OCI-LY3 (cell line): ENCODE measurements around the gene SPG21.

Experiments used
- H2AFZ ChIP-seq: fragments of 200-600, 300-600 bp; shearing (Covaris generic); 2 replicates; pipeline ENCODE4 v1.6.0; 2014; ENCODE audit warnings: antibody characterized with exemption, low read depth, low read length
- H3K27ac ChIP-seq: fragments of 200-600, 300-600 bp; sonication (generic); 2 replicates; pipeline ENCODE4 v1.5.1; 2014; ENCODE audit warnings: mild to moderate bottlenecking, low read length, moderate library complexity, mixed read lengths
- H3K27me3 ChIP-seq: fragments of 200-600, 300-600 bp; sonication (generic); 2 replicates; pipeline ENCODE4 v1.6.1; 2014; ENCODE audit warnings: low read depth, low read length, mixed read lengths
- H3K36me3 ChIP-seq: fragments of 200-600, 300-600 bp; sonication (generic); replicated peaks from 2 replicates; pipeline ENCODE3; 2014; ENCODE audit warnings: low read depth, low read length, mixed read lengths
- H3K4me1 ChIP-seq: fragments of 300-600, 200-600 bp; sonication (generic); 2 replicates; pipeline ENCODE4 v1.6.1; 2014; ENCODE audit warnings: low read length, mixed read lengths
- H3K4me2 ChIP-seq: fragments of 200-600, 300-600 bp; sonication (generic); 2 replicates; pipeline ENCODE4 v1.6.1; 2014; ENCODE audit warnings: low read length, mixed read lengths
- H3K4me3 ChIP-seq: fragments of 300-600, 200-600 bp; sonication (generic); 2 replicates; pipeline ENCODE4 v1.5.1; 2014; ENCODE audit warnings: antibody characterized with exemption, mild to moderate bottlenecking, low read length, moderate library complexity
- H3K79me2 ChIP-seq: fragments of 300-600, 200-600 bp; shearing (Covaris generic); 2 replicates; pipeline ENCODE4 v1.6.1; 2014; ENCODE audit warnings: mild to moderate bottlenecking, low read length, mixed read lengths
- H3K9ac ChIP-seq: fragments of 300-600, 200-600 bp; shearing (Covaris generic); 2 replicates; pipeline ENCODE4 v1.6.0; 2014; ENCODE audit warnings: mild to moderate bottlenecking, low read length, moderate library complexity
- H3K9me3 ChIP-seq: fragments of 200-600, 300-600 bp; shearing (Covaris generic); 2 replicates; pipeline ENCODE4 v1.6.1; 2014; ENCODE audit warnings: low read length, mixed read lengths; ENCODE audit not compliant: insufficient read depth
- H4K20me1 ChIP-seq: fragments of 200-600, 300-600 bp; sonication (generic); 2 replicates; pipeline ENCODE4 v1.6.1; 2016; ENCODE audit warnings: low read length, mixed read lengths; ENCODE audit not compliant: insufficient read depth
- CTCF ChIP-seq: fragments of 200-600, 300-600 bp; sonication (generic); IDR thresholded peaks from 2 replicates; pipeline ENCODE4 v1.5.1; 2014; ENCODE audit warnings: antibody characterized with exemption, low read length, low read depth
- EZH2phosphoT487 ChIP-seq: fragments of 200-600 bp; shearing (Covaris generic); IDR thresholded peaks from 2 replicates; pipeline ENCODE4 v1.6.1; 2018; ENCODE audit warnings: antibody characterized with exemption, mixed run types, low read depth

The SPG21 gene

GRCh38 chr15:64982472-64982871, 7.2 kb downstream of the SPG21 start:
- Histone ChIP-seq H3K9me3 (no peaks in the 10 kb centered on the region), H3K79me2 (peaks cover 26% of the 10 kb centered on the region), H3K9ac (no peak overlapping the region), H3K4me2 (no peak overlapping the region), H3K27ac (no peak overlapping the region), H3K36me3 (peaks cover 38% of the 10 kb centered on the region), H3K4me3 (no peak overlapping the region), H4K20me1 (no peaks in the 10 kb centered on the region; the same call in 1 of the 2 replicates), H3K4me1 (peaks cover 15% of the 10 kb centered on the region), H3K27me3 (no peaks in the 10 kb centered on the region), H2AFZ (no peak overlapping the region)
- TF ChIP-seq CTCF (no peak), EZH2phosphoT487 (no peak)

- no peak overlapping the region for H3K27ac ChIP-seq
Measured at GRCh38 chr15:64981812-64982431, 7.8 kb downstream of the SPG21 start.

DNA sequence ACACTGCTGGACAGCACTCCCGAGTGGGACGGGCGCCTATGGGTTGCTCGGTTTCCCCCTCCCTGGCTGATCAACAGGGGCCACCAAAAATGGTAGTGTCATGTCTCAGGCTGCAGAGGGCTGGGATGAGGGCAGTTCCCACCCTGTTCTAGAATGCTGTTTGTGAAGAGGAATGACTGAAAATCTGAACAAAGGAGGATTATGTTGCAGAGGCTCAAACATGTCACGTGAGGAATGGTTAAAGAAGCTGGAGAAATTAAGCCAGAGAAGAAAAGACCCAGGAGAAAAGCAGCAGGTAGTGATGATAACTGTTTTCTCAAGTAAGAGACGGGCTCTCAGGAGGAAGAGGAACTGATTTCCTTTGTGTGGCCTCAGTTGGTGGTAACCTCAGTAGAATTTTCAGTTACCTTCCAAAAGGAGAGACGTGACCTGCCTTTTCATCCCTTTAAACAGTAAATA, 10.4 kb downstream of the SPG21 start:
- H3K9ac ChIP-seq: no peak overlapping the region
- no peak overlapping the region for H3K4me2 ChIP-seq
- no peak overlapping the region for H3K27ac ChIP-seq
- no peaks in the 10 kb centered on the region for H3K27me3 ChIP-seq
- H3K4me3 ChIP-seq: no peak overlapping the region
- H3K4me1 ChIP-seq: no peaks in the 10 kb centered on the region
- H3K79me2 ChIP-seq: peaks cover 5% of the 10 kb centered on the region
- no peak overlapping the region for H2AFZ ChIP-seq
- peaks cover 37% of the 10 kb centered on the region for H3K36me3 ChIP-seq
- TF ChIP-seq CTCF (no peak), EZH2phosphoT487 (no peak)
- no peaks in the 10 kb centered on the region for H3K9me3 ChIP-seq
- H4K20me1 ChIP-seq: no peaks in the 10 kb centered on the region

More at GRCh38 chr15:64981812-64982431, 7.8 kb downstream of the SPG21 start:
- Histone ChIP-seq H3K4me2 (no peak overlapping the region), H3K9ac (no peak overlapping the region), H4K20me1 (no peaks in the 10 kb centered on the region; the same call in 1 of the 2 replicates), H3K4me1 (peaks cover 15% of the 10 kb centered on the region), H2AFZ (no peak overlapping the region), H3K27me3 (no peaks in the 10 kb centered on the region), H3K36me3 (peaks cover 33% of the 10 kb centered on the region), H3K79me2 (peaks cover 21% of the 10 kb centered on the region), H3K9me3 (no peaks in the 10 kb centered on the region), H3K4me3 (no peak overlapping the region)
- TF ChIP-seq CTCF (no peak), EZH2phosphoT487 (no peak)

DNA sequence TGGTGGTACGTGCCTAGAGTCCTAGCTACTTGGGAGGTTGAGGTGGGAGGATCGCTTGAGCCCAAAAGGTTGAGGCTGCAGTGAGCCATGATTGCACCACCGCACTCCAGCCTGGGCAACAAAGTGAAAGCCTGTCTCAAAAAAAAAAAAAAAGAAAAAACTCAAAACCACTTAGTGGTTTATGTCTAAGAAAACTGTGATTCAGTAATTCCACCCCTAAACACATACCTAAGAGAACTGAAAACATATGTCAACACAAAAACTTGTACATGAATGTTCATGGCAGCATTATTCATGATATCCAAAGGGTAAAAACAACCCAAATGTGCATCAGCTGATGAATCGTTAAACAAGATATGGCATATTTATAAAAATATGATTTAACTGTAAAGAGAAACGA, 14.3 kb downstream of the SPG21 start:
- no peak overlapping the region for H3K4me2 ChIP-seq
- peaks cover 43% of the 10 kb centered on the region for H3K36me3 ChIP-seq
- no peaks in the 10 kb centered on the region for H3K4me1 ChIP-seq
- no peak overlapping the region for H3K9ac ChIP-seq
- H4K20me1 ChIP-seq: no peaks in the 10 kb centered on the region
- H3K27ac ChIP-seq: no peak overlapping the region
- TF ChIP-seq CTCF (no peak), EZH2phosphoT487 (no peak)
- no peaks in the 10 kb centered on the region for H3K79me2 ChIP-seq
- H3K4me3 ChIP-seq: no peak overlapping the region
- no peaks in the 10 kb centered on the region for H3K27me3 ChIP-seq
- no peak overlapping the region for H2AFZ ChIP-seq
- H3K9me3 ChIP-seq: no peaks in the 10 kb centered on the region
